HG02884 (cell line): Measurements from ENCODE around the gene SRP14.
"Not testable (repeated sequence)": the region's sequence is repeated elsewhere in the genome, so short reads cannot be mapped to it uniquely, and the experiment has no call there.

Source experiments
- ATAC-seq: cut with Tn5 transposase; IDR thresholded peaks from one replicate; pipeline ENCODE4 v1.9.1; 2021; ENCODE audit warnings: mild to moderate bottlenecking, moderate library complexity; ENCODE audit not compliant: unreplicated experiment

Gene SRP14

GRCh38 chr15:40032125-40032839 lies 6.7 kb downstream of the SRP14 start:
- no peak for ATAC-seq

- no peak for ATAC-seq
These were observed 7.7 kb downstream of the SRP14 start for GRCh38 chr15:40031300-40031699.

GRCh38 chr15:40029979-40030893 lies 8.7 kb downstream of the SRP14 start:
- no peak for ATAC-seq

GRCh38 chr15:40028853-40029252 lies 10.1 kb downstream of the SRP14 start:
- ATAC-seq: no peak

- no peak for ATAC-seq
These were observed 10.8 kb downstream of the SRP14 start for GRCh38 chr15:40028193-40028592.

GRCh38 chr15:40016224-40016865 lies 22.6 kb downstream of the SRP14 start:
- no peak for ATAC-seq

- no peak for ATAC-seq
These were observed 24.6 kb downstream of the SRP14 start for GRCh38 chr15:40014390-40014789.

- ATAC-seq: not testable (repeated sequence)
These were observed 25.6 kb downstream of the SRP14 start for GRCh38 chr15:40013372-40013771.

GRCh38 chr15:40011303-40011702 lies 27.7 kb downstream of the SRP14 start:
- ATAC-seq: no peak

- ATAC-seq: no peak
These were observed 28.3 kb downstream of the SRP14 start for GRCh38 chr15:40010686-40011085.

GRCh38 chr15:40008061-40008765 lies 30.8 kb downstream of the SRP14 start:
- ATAC-seq: no peak

- ATAC-seq: no peak
These were observed 32.3 kb downstream of the SRP14 start for GRCh38 chr15:40006646-40007045.

GRCh38 chr15:40006003-40006402 lies 33.0 kb downstream of the SRP14 start:
- no peak for ATAC-seq

GRCh38 chr15:40003116-40003916 lies 35.7 kb downstream of the SRP14 start:
- no peak for ATAC-seq

GRCh38 chr15:40002295-40002694 lies 36.7 kb downstream of the SRP14 start:
- no peak for ATAC-seq

GRCh38 chr15:39999538-40000200 lies 39.3 kb downstream of the SRP14 start:
- ATAC-seq: no peak

GRCh38 chr15:39998511-39999077 lies 40.4 kb downstream of the SRP14 start:
- ATAC-seq: no peak

GRCh38 chr15:39997639-39998038 lies 41.3 kb downstream of the SRP14 start:
- no peak for ATAC-seq

GRCh38 chr15:39997031-39997430 lies 42.0 kb downstream of the SRP14 start:
- no peak for ATAC-seq
